B cell (primary cell): Measurements from ENCODE around the gene JAG2. TPM values are rescaled to one million over a fixed set of nuclear protein-coding genes. Genes with fewer than 3 reads are reported as not detected.

Source experiments
- ATAC-seq: fragments of 200-7000 bp; cut with Tn5 transposase; one replicate; pipeline ENCODE4 v1.10.0; 2021; ENCODE audit warnings: low read depth, mild to moderate bottlenecking, moderate number of reproducible peaks, moderate library complexity
- CTCF ChIA-PET: fragments of 350-600 bp; sonication (Branson Sonifier 250); formaldehyde crosslinking; loops from one replicate; lab custom pipeline; 2021; ENCODE audit warnings: antibody characterized with exemption, inconsistent platforms; lab: Charles Lee
- POLR2A ChIA-PET: fragments of 350-600 bp; sonication (Branson Sonifier 250); formaldehyde crosslinking; loops from one replicate; lab custom pipeline; 2021; ENCODE audit warnings: antibody characterized with exemption; lab: Charles Lee
- DNase-seq: peaks from one replicate; pipeline ENCODE4 v3.0.0; 2013
- H2AFZ ChIP-seq: 2 replicates; pipeline ENCODE4 v1.6.1; 2012; ENCODE audit warnings: mild to moderate bottlenecking, low read depth, low read length; ENCODE audit not compliant: insufficient read depth, poor library complexity, severe bottlenecking
- H3K27ac ChIP-seq, 2 donors: 1 replicate in 1 of 2; 2 replicates in 1 of 2; pipeline ENCODE4 v1.5.1; 2012 to 2013; ENCODE audit warnings: low read length in 2 of 2, mild to moderate bottlenecking in 2 of 2, moderate library complexity in 1 of 2
- H3K27me3 ChIP-seq, 4 experiments: fragments of 200-600 bp in 1 of 4; sonication (generic) in 1 of 4; replicated peaks in 1 of 4; 1 replicate in 2 of 4; 2 replicates in 2 of 4; pipeline versions ENCODE4 v1.6.1 to v1.7.0; 2013 to 2016; ENCODE audit warnings: low read length in 3 of 4, mild to moderate bottlenecking in 2 of 4, mixed read lengths in 1 of 4, moderate library complexity in 1 of 4; ENCODE audit not compliant: insufficient read depth in 4 of 4, control insufficient read depth in 3 of 4; ENCODE audit errors: control extremely low read depth in 1 of 4
- H3K36me3 ChIP-seq, 2 experiments: replicated peaks in 1 of 2; 1 replicate in 1 of 2; 2 replicates in 1 of 2; pipeline versions ENCODE4 v1.6.1 to v1.7.1; 2013; ENCODE audit warnings: low read length in 1 of 2; ENCODE audit not compliant: insufficient read depth in 2 of 2, control insufficient read depth in 1 of 2; ENCODE audit errors: control extremely low read depth in 1 of 2, extremely low read depth in 1 of 2
- H3K4me1 ChIP-seq, 2 donors: fragments of 200-600 bp in 1 of 2; sonication (generic) in 1 of 2; 1 replicate in 1 of 2; 2 replicates in 1 of 2; pipeline versions ENCODE4 v1.5.1 to v1.6.1; 2013 to 2017; ENCODE audit warnings: low read length in 2 of 2; ENCODE audit not compliant: control insufficient read depth in 2 of 2, insufficient read depth in 2 of 2
- H3K4me2 ChIP-seq: replicated peaks from 2 replicates; pipeline ENCODE3; 2012; ENCODE audit warnings: mild to moderate bottlenecking, low read depth, low read length; ENCODE audit not compliant: poor library complexity, severe bottlenecking
- H3K4me3 ChIP-seq, 5 experiments: fragments of 200-600 bp in 1 of 5; sonication (generic) in 1 of 5; 1 replicate in 3 of 5; 2 replicates in 2 of 5; pipeline versions ENCODE4 v1.5.1 to v1.7.0; 2011 to 2016; ENCODE audit warnings: low read length in 4 of 5, mild to moderate bottlenecking in 4 of 5, low read depth in 2 of 5, control low read depth in 1 of 5, moderate library complexity in 1 of 5; ENCODE audit not compliant: insufficient read depth in 1 of 5; ENCODE audit errors: control extremely low read depth in 1 of 5, extremely low read depth in 1 of 5
- H3K79me2 ChIP-seq: fragments of 200-600 bp; sonication (generic); one replicate; pipeline ENCODE4 v1.6.0; 2016; ENCODE audit warnings: low read length; ENCODE audit not compliant: control insufficient read depth, insufficient read depth
- H3K9ac ChIP-seq: fragments of 200-600 bp; sonication (generic); 2 replicates; pipeline ENCODE4 v1.6.1; 2017; ENCODE audit warnings: mild to moderate bottlenecking, low read length, moderate library complexity
- H3K9me3 ChIP-seq, 3 donors: one replicate each; pipeline versions ENCODE4 v1.6.1 to v1.7.1; 2013; ENCODE audit warnings: low read length in 2 of 3; ENCODE audit not compliant: control insufficient read depth in 2 of 3, insufficient read depth in 1 of 3; ENCODE audit errors: control extremely low read depth in 1 of 3
- H4K20me1 ChIP-seq: 2 replicates; pipeline ENCODE4 v1.6.0; 2012; ENCODE audit warnings: mild to moderate bottlenecking, low read length; ENCODE audit not compliant: insufficient read depth, control insufficient read depth, poor library complexity, severe bottlenecking
- H3K27ac Mint-ChIP-seq: one replicate; pipeline ENCODE4 v1.8.0; 2021; ENCODE audit warnings: mixed read lengths
- H3K27me3 Mint-ChIP-seq: one replicate; pipeline ENCODE4 v1.8.0; 2021; ENCODE audit warnings: mixed read lengths
- H3K4me1 Mint-ChIP-seq: one replicate; pipeline ENCODE4 v1.8.0; 2021; ENCODE audit warnings: mixed read lengths
- H3K4me3 Mint-ChIP-seq: one replicate; pipeline ENCODE4 v1.8.0; 2021; ENCODE audit warnings: mixed read lengths
- H3K9me3 Mint-ChIP-seq: one replicate; pipeline ENCODE4 v1.8.0; 2022; ENCODE audit warnings: mixed read lengths; ENCODE audit not compliant: insufficient read depth
- EZH2 ChIP-seq: IDR thresholded peaks from 2 replicates; pipeline ENCODE4 v1.6.1; 2012; ENCODE audit warnings: borderline replicate concordance, low read depth, mild to moderate bottlenecking, moderate library complexity, low read length; ENCODE audit not compliant: insufficient read depth, poor library complexity, severe bottlenecking
- WGBS: methylation state at CpG from one replicate; pipeline ENCODE4 v1.1.5; 2013; ENCODE audit warnings: missing lambda C conversion rate; ENCODE audit not compliant: insufficient coverage; 5-methylcytosine and 5-hydroxymethylcytosine counted together
- intact Hi-C: fragments of 100-400 bp; cut with micrococcal nuclease; formaldehyde crosslinking; loops from one replicate; pipeline ENCODE4 v1.10.0; 2022
- polyA plus RNA-seq: library from polyadenylated mRNA; depleted of rRNA; stranded (reverse); fragments of >200 nt; gene quantifications from 2 replicates; pipeline ENCODE4 v1.2.3, GENCODE V29; 2012
- total RNA-seq, 2 donors: library from RNA; stranded (reverse); fragments of 120-200 nt in 1 of 2; gene quantifications; 1 replicate in 1 of 2; 2 replicates in 1 of 2; pipeline versions ENCODE4 v1.2.3 to v1.2.4, GENCODE V29; 2013 to 2022
- TF ChIP-seq, protein P1 (sequence below): fragments of 200-600 bp; IDR thresholded peaks from one replicate; pipeline ENCODE4 v1.8.0; 2022; ENCODE audit warnings: antibody characterized with exemption, mild to moderate bottlenecking

The JAG2 gene
- total and polyA plus RNA-seq, 2 donors (not counting 1 experiment from before 2014, with no cell fraction given) = 0.27 to 0.34 TPM

DNA sequence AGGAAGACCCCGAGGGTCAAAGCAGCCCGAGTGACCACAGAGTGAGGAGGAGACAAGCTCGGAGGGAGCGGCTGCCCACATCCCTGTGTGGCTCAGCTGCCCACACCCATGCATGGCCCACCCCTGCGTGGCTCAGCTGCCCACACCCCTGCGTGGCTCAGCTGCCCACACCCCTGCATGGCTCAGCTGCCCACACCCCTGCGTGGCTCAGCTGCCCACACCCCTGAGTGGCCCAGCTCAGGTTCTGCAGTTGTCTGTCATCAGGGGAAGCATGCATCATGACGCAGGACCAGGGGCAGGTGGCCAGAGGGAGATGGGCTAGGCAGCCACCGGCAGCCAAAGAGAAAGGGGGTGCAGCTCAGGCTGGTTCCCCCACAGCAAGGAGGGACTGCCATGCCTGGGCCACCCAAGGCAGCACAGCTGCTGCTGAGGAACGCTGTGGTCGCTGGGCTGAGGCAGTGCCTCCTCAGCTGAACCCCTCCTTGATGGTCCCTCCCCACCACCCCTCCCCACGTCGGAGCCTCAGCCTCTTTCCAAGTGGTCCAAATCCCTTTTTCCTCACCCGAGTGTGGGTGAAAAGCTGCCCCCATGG lies 45.8 kb upstream of the JAG2 start:
- WGBS = 92% methylated on average over 13 of the region's 14 CpGs
- no peak overlapping the region for H3K4me2 ChIP-seq
- H3K9ac ChIP-seq = no peak overlapping the region
- ATAC-seq = no peak
- intact Hi-C loops = no loop called here
- H3K4me1 ChIP-seq = no peaks in the 10 kb centered on the region
- H3K27ac Mint-ChIP-seq = no peak overlapping the region
- no peak overlapping the region for H3K27ac ChIP-seq
- peaks cover 2 to 35% of the 10 kb centered on the region in 2 experiments for H3K36me3 ChIP-seq
- ChIA-PET POLR2A (interaction anchor here (0.7 kb wide), 1 partner anchor 14 kb away, joined by 3 read pairs; no protein-coding TSS in a partner anchor), CTCF (no interaction called here)
- no peak for TF ChIP-seq EZH2
- TF ChIP-seq, protein P1, sequence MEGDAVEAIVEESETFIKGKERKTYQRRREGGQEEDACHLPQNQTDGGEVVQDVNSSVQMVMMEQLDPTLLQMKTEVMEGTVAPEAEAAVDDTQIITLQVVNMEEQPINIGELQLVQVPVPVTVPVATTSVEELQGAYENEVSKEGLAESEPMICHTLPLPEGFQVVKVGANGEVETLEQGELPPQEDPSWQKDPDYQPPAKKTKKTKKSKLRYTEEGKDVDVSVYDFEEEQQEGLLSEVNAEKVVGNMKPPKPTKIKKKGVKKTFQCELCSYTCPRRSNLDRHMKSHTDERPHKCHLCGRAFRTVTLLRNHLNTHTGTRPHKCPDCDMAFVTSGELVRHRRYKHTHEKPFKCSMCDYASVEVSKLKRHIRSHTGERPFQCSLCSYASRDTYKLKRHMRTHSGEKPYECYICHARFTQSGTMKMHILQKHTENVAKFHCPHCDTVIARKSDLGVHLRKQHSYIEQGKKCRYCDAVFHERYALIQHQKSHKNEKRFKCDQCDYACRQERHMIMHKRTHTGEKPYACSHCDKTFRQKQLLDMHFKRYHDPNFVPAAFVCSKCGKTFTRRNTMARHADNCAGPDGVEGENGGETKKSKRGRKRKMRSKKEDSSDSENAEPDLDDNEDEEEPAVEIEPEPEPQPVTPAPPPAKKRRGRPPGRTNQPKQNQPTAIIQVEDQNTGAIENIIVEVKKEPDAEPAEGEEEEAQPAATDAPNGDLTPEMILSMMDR = no peak
- H3K4me3 Mint-ChIP-seq = no peak overlapping the region
- H3K9me3 Mint-ChIP-seq = no peaks in the 10 kb centered on the region
- H3K79me2 ChIP-seq = peaks cover 2% of the 10 kb centered on the region
- no peaks in the 10 kb centered on the region for H3K27me3 Mint-ChIP-seq
- peaks cover 0 to 7% (median 0%) of the 10 kb centered on the region in 3 donors for H3K9me3 ChIP-seq
- H4K20me1 ChIP-seq = peaks cover 14% of the 10 kb centered on the region
- no peak overlapping the region for H2AFZ ChIP-seq
- no peak overlapping the region for H3K4me3 ChIP-seq
- no peak for DNase-seq
- H3K27me3 ChIP-seq = no peaks in the 10 kb centered on the region
- H3K4me1 Mint-ChIP-seq = no peaks in the 10 kb centered on the region

DNA sequence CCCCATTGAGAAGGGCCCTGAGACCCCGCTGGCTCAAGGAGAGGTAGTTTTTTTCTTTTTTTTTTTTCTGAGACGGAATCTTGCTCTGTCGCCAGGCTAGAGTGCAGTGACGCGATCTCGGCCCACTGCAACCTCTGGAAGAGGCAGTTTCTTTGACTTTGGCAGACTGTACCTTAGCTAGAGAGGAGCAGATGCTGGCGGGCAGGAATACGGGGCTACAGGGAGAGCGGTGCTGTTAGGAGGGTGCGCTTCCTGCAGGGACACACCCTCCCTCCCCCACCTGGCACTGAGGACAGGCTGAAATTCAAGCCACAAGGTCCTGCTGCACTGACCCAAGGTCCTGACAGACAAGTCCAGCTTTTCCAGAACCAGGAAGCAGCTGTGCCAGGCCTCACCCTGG lies 44.8 kb upstream of the JAG2 start:
- POLR2A ChIA-PET = no interaction called here
- Mint-ChIP-seq H3K4me1 (no peaks in the 10 kb centered on the region), H3K4me3 (no peak overlapping the region), H3K27me3 (no peaks in the 10 kb centered on the region), H3K27ac (no peak overlapping the region), H3K9me3 (no peaks in the 10 kb centered on the region)
- 98% methylated on average over 8 of the region's 10 CpGs for WGBS
- no peak overlapping the region for H3K4me3 ChIP-seq
- DNase-seq (no peak), ATAC-seq (no peak)
- no peaks in the 10 kb centered on the region for H3K4me1 ChIP-seq
- H3K27me3 ChIP-seq = no peaks in the 10 kb centered on the region
- H3K27ac ChIP-seq = no peak overlapping the region
- H3K36me3 ChIP-seq = peaks cover 2 to 30% of the 10 kb centered on the region in 2 experiments
- peaks cover 14% of the 10 kb centered on the region for H4K20me1 ChIP-seq
- H3K9ac ChIP-seq = no peak overlapping the region
- TF ChIP-seq EZH2 = no peak
- TF ChIP-seq, protein P1 = no peak
- no peak overlapping the region for H3K4me2 ChIP-seq
- peaks cover 2% of the 10 kb centered on the region for H3K79me2 ChIP-seq
- CTCF ChIA-PET = no interaction called here
- no peak overlapping the region for H2AFZ ChIP-seq
- peaks cover 0 to 7% (median 0%) of the 10 kb centered on the region in 3 donors for H3K9me3 ChIP-seq
- intact Hi-C loops = no loop called here
